Measurements from ENCODE around the gene PLCB4.
A peak's percentile ranks its signal among the peaks of the same experiment; 100 is the strongest.

Gene PLCB4

GRCh38 chr20:9156529-9157280 is 87.8 kb downstream of the PLCB4 start:
- no peaks in the 10 kb centered on the region for H3K9me2 ChIP-seq (replicated peaks; ENCODE audit: low read depth, low read length)
- peaks cover 16% of the 10 kb centered on the region; the same call in 1 of the 2 replicates for H3K79me2 ChIP-seq (ENCODE audit: insufficient read depth, low read length)
- no peak overlapping the region for H2AFZ ChIP-seq (ENCODE audit: low read length)
- 0 out of 2 replicates have a peak, but pooled peaks cover 8% of the 10 kb centered on the region for H3F3A ChIP-seq (ENCODE audit: low read depth)
- H3K4me3 ChIP-seq (ENCODE audit: low read length, poor library complexity, severe bottlenecking), result no peak overlapping the region
- peaks cover 35% of the 10 kb centered on the region for H3K4me1 ChIP-seq (ENCODE audit: insufficient read depth, low read length, poor library complexity, severe bottlenecking)
- H3K9me3 ChIP-seq (ENCODE audit: insufficient read depth, low read depth, low read length), result peaks cover 6% of the 10 kb centered on the region; the same call in 1 of the 2 replicates
- H3K9ac ChIP-seq (ENCODE audit: low read depth, low read length, poor library complexity, severe bottlenecking), result no peak overlapping the region
- no peak overlapping the region for H3K4me2 ChIP-seq (ENCODE audit: low read depth, low read length, poor library complexity, severe bottlenecking)
- H3K27me3 ChIP-seq (ENCODE audit: insufficient read depth, low read length, poor library complexity, severe bottlenecking), result no peaks in the 10 kb centered on the region
- no peaks in the 10 kb centered on the region for H3K36me3 ChIP-seq (ENCODE audit: insufficient read depth, low read length)
- no peaks in the 10 kb centered on the region for H4K20me1 ChIP-seq (ENCODE audit: insufficient read depth, low read length, poor library complexity, severe bottlenecking)
- TF ChIP-seq EZH2phosphoT487 (IDR thresholded peaks at IDR 0.05; ENCODE audit: borderline replicate concordance) (no peak), CTCF (conservative IDR thresholded peaks at IDR 0.05; ENCODE audit: low read length) (no peak)

- no peak overlapping the region for H3K4me2 ChIP-seq (ENCODE audit: low read depth, low read length, poor library complexity, severe bottlenecking)
Observed at GRCh38 chr20:9160331-9160730, 91.4 kb downstream of the PLCB4 start.

GRCh38 chr20:9160757-9161156 is 91.9 kb downstream of the PLCB4 start:
- Histone ChIP-seq H3K4me3 (ENCODE audit: low read length, poor library complexity, severe bottlenecking) (peak overlapping the region; percentile 72), H3K9me3 (ENCODE audit: insufficient read depth, low read depth, low read length) (no peaks in the 10 kb centered on the region), H3K4me2 (ENCODE audit: low read depth, low read length, poor library complexity, severe bottlenecking) (no peak overlapping the region), H3K9ac (ENCODE audit: low read depth, low read length, poor library complexity, severe bottlenecking) (peak overlapping the region; percentile 85), H3K9me2 (replicated peaks; ENCODE audit: low read depth, low read length) (no peaks in the 10 kb centered on the region), H3K27me3 (ENCODE audit: insufficient read depth, low read length, poor library complexity, severe bottlenecking) (no peaks in the 10 kb centered on the region), H4K20me1 (ENCODE audit: insufficient read depth, low read length, poor library complexity, severe bottlenecking) (no peaks in the 10 kb centered on the region), H3K4me1 (ENCODE audit: insufficient read depth, low read length, poor library complexity, severe bottlenecking) (peaks cover 35% of the 10 kb centered on the region), H3K36me3 (ENCODE audit: insufficient read depth, low read length) (no peaks in the 10 kb centered on the region), H2AFZ (ENCODE audit: low read length) (peak overlapping the region; percentile 15; the same call in 1 of the 2 replicates), H3F3A (ENCODE audit: low read depth) (0 out of 2 replicates have a peak, but pooled peaks cover 8% of the 10 kb centered on the region), H3K79me2 (ENCODE audit: insufficient read depth, low read length) (peaks cover 48% of the 10 kb centered on the region)
- no peak for TF ChIP-seq EZH2phosphoT487 (IDR thresholded peaks at IDR 0.05; ENCODE audit: borderline replicate concordance)
- no peak for TF ChIP-seq CTCF (conservative IDR thresholded peaks at IDR 0.05; ENCODE audit: low read length)

More at GRCh38 chr20:9160331-9160730, 91.4 kb downstream of the PLCB4 start:
- Histone ChIP-seq H3K9me3 (ENCODE audit: insufficient read depth, low read depth, low read length) (no peaks in the 10 kb centered on the region), H3K4me3 (ENCODE audit: low read length, poor library complexity, severe bottlenecking) (peak overlapping the region; percentile 72), H3K27me3 (ENCODE audit: insufficient read depth, low read length, poor library complexity, severe bottlenecking) (no peaks in the 10 kb centered on the region), H3K9ac (ENCODE audit: low read depth, low read length, poor library complexity, severe bottlenecking) (peak overlapping the region; percentile 85), H3K36me3 (ENCODE audit: insufficient read depth, low read length) (no peaks in the 10 kb centered on the region), H3F3A (ENCODE audit: low read depth) (0 out of 2 replicates have a peak, but pooled peaks cover 8% of the 10 kb centered on the region), H3K9me2 (replicated peaks; ENCODE audit: low read depth, low read length) (no peaks in the 10 kb centered on the region), H4K20me1 (ENCODE audit: insufficient read depth, low read length, poor library complexity, severe bottlenecking) (no peaks in the 10 kb centered on the region), H3K4me1 (ENCODE audit: insufficient read depth, low read length, poor library complexity, severe bottlenecking) (peaks cover 35% of the 10 kb centered on the region), H3K79me2 (ENCODE audit: insufficient read depth, low read length) (peaks cover 48% of the 10 kb centered on the region), H2AFZ (ENCODE audit: low read length) (peak overlapping the region; percentile 34; the same call in 1 of the 2 replicates)
- TF ChIP-seq EZH2phosphoT487 (IDR thresholded peaks at IDR 0.05; ENCODE audit: borderline replicate concordance), result no peak
- no peak for TF ChIP-seq CTCF (conservative IDR thresholded peaks at IDR 0.05; ENCODE audit: low read length)
